ENCODE results near the gene TOMM40L. TPM values are rescaled to one million over a fixed set of nuclear protein-coding genes. Genes with fewer than 3 reads are reported as not detected.
"Not testable (repeated sequence)": the region's sequence is repeated elsewhere in the genome, so short reads cannot be mapped to it uniquely, and the experiment has no call there.

The TOMM40L gene
- total and polyA plus RNA-seq, 7 donors = 12.6 to 23.1 (median 16.1) TPM

GRCh38 chr1:161238039-161238473 lies 12.2 kb downstream of the TOMM40L start, which contains the start of gene NR1I3:
TSS of gene NR1I3 (minus strand) at chr1:161238203. CDS start at chr1:161236565, 1,638 bp downstream.
- 45 to 74% methylated on average over 4 of the region's 4 CpGs for WGBS, 2 donors
- H3K4me3 ChIP-seq = no peak within 1 kb of the TSS
- no peaks in the 10 kb centered on the region for H3K9me3 ChIP-seq
- intact Hi-C loops (cut with DNase I) = no loop called here
- no peaks in the 10 kb centered on the region for H3K27me3 ChIP-seq
- H3K4me1 ChIP-seq = no peaks in the 10 kb centered on the region
- TF ChIP-seq EP300 (IDR thresholded peaks at IDR 0.05) (no peak), POLR2A (IDR thresholded peaks at IDR 0.05) (no peak), POLR2AphosphoS5 (IDR thresholded peaks at IDR 0.05) (no peak), CTCF (IDR thresholded peaks at IDR 0.05) (no peak)
- H3K27ac ChIP-seq = no peak within 1 kb of the TSS
- H3K36me3 ChIP-seq = no peaks in the 10 kb centered on the region
- DNase-seq = no peak

- no peak for TF ChIP-seq EP300 (IDR thresholded peaks at IDR 0.05)
- no peak for TF ChIP-seq CTCF (IDR thresholded peaks at IDR 0.05)
- no peak for TF ChIP-seq POLR2AphosphoS5 (IDR thresholded peaks at IDR 0.05)
- TF ChIP-seq POLR2A (IDR thresholded peaks at IDR 0.05) = no peak
- no peaks in the 10 kb centered on the region for H3K9me3 ChIP-seq
- WGBS, 2 donors = 79 to 87% methylated on average over 3 of the region's 3 CpGs
- H3K27me3 ChIP-seq = no peaks in the 10 kb centered on the region
- no peak overlapping the region for H3K4me3 ChIP-seq
- no peaks in the 10 kb centered on the region for H3K4me1 ChIP-seq
- intact Hi-C loops (cut with DNase I) = no loop called here
- H3K36me3 ChIP-seq = no peaks in the 10 kb centered on the region
- no peak overlapping the region for H3K27ac ChIP-seq
- no peak for DNase-seq
Observed at GRCh38 chr1:161241682-161242081, 15.8 kb downstream of the TOMM40L start.

- Histone ChIP-seq H3K4me3 (no peak overlapping the region), H3K27me3 (no peaks in the 10 kb centered on the region), H3K36me3 (no peaks in the 10 kb centered on the region), H3K4me1 (no peaks in the 10 kb centered on the region), H3K27ac (no peak overlapping the region), H3K9me3 (no peaks in the 10 kb centered on the region)
- WGBS, 2 donors = 38 to 55% methylated on average over 2 of the region's 2 CpGs
- DNase-seq = no peak
- intact Hi-C loops (cut with DNase I) = no loop called here
- TF ChIP-seq EP300 (IDR thresholded peaks at IDR 0.05) (no peak), CTCF (IDR thresholded peaks at IDR 0.05) (no peak), POLR2AphosphoS5 (IDR thresholded peaks at IDR 0.05) (no peak), POLR2A (IDR thresholded peaks at IDR 0.05) (no peak)
Observed at GRCh38 chr1:161242313-161242712, 16.5 kb downstream of the TOMM40L start.

- Histone ChIP-seq H3K9me3 (no peaks in the 10 kb centered on the region), H3K4me3 (no peak overlapping the region), H3K27ac (no peak overlapping the region), H3K36me3 (no peaks in the 10 kb centered on the region), H3K27me3 (no peaks in the 10 kb centered on the region), H3K4me1 (no peaks in the 10 kb centered on the region)
- DNase-seq = no peak
- WGBS, 2 donors = 82 to 89% methylated on average over 4 of the region's 4 CpGs
- no peak for TF ChIP-seq POLR2AphosphoS5 (IDR thresholded peaks at IDR 0.05)
- no peak for TF ChIP-seq EP300 (IDR thresholded peaks at IDR 0.05)
- no peak for TF ChIP-seq POLR2A (IDR thresholded peaks at IDR 0.05)
- TF ChIP-seq CTCF (IDR thresholded peaks at IDR 0.05) = no peak
- intact Hi-C loops (cut with DNase I) = no loop called here
Observed at GRCh38 chr1:161244888-161245287, 19.0 kb downstream of the TOMM40L start.

GRCh38 chr1:161250100-161250499 lies 24.2 kb downstream of the TOMM40L start:
- H3K4me3 ChIP-seq; H3K36me3 ChIP-seq; intact Hi-C loops (cut with DNase I); H3K27me3 ChIP-seq; H3K27ac ChIP-seq; DNase-seq; H3K4me1 ChIP-seq; H3K9me3 ChIP-seq: not testable (repeated sequence)
- 90 to 91% methylated on average over 5 of the region's 5 CpGs for WGBS, 2 donors

Data from sigmoid colon (tissue), 7 donors.